ENCODE measurements around the gene GTF2F2.

The GTF2F2 gene

DNA sequence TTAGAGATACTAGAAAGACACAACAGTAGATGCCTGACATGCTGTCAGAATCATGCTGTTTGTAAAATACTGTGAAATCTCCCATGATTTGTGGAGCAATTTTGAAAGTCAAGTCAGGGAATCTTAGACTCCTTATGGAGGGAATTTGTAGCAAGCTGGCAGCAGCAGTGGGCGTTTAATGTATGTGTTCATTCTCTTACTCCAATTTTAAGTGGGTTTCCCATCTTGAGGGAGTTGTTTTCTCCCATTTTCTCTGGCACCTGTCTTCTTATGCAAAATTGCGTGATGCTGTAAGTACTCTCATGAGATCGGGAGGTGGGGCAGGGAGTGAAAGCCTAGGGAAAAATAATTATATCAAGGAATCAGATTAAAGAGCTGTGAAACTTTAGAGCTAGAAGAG lies 16.0 kb upstream of the GTF2F2 start:
- no peak for DNase-seq (ENCODE audit: low spot score)
- in situ Hi-C loops (cut with MboI; ENCODE audit: low pct_unique_long_range_greater_than_20kb, low sequenced_read_pairs, unreplicated experiment) = no loop called here
- TF ChIP-seq CTCF (IDR thresholded peaks at IDR 0.05; ENCODE audit: extremely low read depth, insufficient read depth, missing control alignments) = no peak

DNA sequence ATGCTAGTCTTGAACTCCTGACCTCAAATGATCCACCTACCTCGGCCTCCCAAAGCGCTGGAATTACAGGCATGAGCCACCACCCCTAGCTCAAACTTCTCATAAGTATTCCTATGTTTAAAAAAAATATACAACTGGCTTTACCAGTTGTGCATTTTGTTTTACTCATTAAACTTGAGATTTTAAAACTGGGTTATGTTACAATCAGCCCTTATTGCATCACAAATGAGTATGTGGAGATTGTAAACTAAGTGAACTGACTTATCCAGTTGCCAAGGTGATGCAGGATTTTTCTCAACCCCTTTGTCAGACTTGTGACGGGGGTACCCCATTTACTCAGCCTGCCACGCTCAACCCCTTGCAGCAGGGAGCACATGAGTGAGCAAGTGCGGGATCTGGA lies 14.4 kb upstream of the GTF2F2 start:
- no peak for TF ChIP-seq CTCF (IDR thresholded peaks at IDR 0.05; ENCODE audit: extremely low read depth, insufficient read depth, missing control alignments)
- in situ Hi-C loops (cut with MboI; ENCODE audit: low pct_unique_long_range_greater_than_20kb, low sequenced_read_pairs, unreplicated experiment) = no loop called here
- no peak for DNase-seq (ENCODE audit: low spot score)

DNA sequence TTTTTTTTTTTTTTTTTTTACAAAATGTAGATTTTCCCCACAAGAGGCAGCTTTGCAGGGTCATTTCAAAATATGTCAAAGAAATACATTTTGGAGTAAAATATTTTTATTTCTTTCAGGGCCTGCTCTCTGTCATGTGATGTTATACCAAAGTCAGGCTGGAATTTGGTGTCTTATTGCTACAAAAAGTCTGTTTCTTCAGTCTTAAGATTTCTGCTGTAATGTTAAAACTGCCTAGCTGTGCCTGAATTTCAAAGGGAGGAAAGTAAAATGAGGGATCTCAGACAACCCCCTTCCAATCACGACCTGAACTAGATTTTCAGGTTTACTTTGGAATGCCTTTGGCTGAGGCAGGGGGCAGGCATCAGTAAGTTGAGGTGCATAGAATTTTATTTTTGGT lies 12.8 kb upstream of the GTF2F2 start:
- in situ Hi-C loops (cut with MboI; ENCODE audit: low pct_unique_long_range_greater_than_20kb, low sequenced_read_pairs, unreplicated experiment) = no loop called here
- no peak for TF ChIP-seq CTCF (IDR thresholded peaks at IDR 0.05; ENCODE audit: extremely low read depth, insufficient read depth, missing control alignments)
- no peak for DNase-seq (ENCODE audit: low spot score)

DNA sequence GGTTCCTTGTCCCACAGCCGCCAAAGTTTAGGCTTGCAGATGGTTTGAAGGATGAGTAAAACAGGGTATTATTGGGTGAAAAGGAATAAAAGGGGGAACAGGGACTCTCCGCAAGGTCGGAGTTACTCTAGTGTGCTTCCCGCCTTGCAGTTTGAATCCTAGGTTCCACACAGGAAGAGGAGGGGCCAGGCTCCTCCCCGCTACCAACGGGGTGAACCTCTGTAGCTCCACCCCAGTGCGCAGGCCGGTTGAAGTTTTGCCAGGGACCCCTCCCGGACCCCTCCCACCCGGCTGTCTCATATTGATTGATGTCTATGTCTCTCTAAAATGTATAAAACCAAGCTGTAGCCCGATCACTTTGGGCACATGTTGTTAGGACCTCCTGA lies 11.6 kb upstream of the GTF2F2 start:
- no peak for TF ChIP-seq CTCF (IDR thresholded peaks at IDR 0.05; ENCODE audit: extremely low read depth, insufficient read depth, missing control alignments)
- peak; percentile 48 for DNase-seq (ENCODE audit: low spot score)
- in situ Hi-C loops (cut with MboI; ENCODE audit: low pct_unique_long_range_greater_than_20kb, low sequenced_read_pairs, unreplicated experiment) = no loop called here

DNA sequence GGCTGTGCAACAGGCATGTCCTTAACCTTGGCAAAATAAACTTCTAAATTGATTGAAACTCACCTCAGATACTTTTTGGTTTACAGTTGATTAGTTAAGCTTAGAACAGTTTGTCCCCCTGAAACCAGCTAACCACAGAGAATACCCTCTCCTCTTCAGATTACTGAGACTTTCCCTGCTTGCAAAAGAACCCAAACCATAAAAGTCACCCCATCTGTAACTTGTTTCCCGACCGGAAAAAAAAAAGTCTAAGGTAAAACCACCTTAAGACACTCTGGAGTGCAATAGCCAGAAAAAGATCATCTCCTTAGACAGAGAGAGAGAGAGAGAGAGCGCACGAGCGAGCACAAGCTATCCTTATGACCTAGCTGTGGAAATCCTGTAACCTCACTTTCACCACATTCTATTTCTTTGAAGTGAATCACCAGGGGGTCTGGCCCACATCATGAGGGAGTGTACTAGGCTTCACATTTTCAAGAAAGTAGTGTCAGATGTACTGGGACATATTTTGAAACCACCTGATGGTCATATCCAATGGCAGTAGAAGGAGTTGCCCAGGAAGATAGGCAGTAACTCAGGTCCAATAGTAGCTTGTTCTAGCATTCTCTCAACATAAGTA lies 11.1 kb upstream of the GTF2F2 start:
- DNase-seq (ENCODE audit: low spot score) = peak; percentile 68
- no peak for TF ChIP-seq CTCF (IDR thresholded peaks at IDR 0.05; ENCODE audit: extremely low read depth, insufficient read depth, missing control alignments)
- in situ Hi-C loops (cut with MboI; ENCODE audit: low pct_unique_long_range_greater_than_20kb, low sequenced_read_pairs, unreplicated experiment) = no loop called here

- TF ChIP-seq CTCF (IDR thresholded peaks at IDR 0.05; ENCODE audit: extremely low read depth, insufficient read depth, missing control alignments) = no peak
- in situ Hi-C loops (cut with MboI; ENCODE audit: low pct_unique_long_range_greater_than_20kb, low sequenced_read_pairs, unreplicated experiment) = no loop called here
- no peak for DNase-seq (ENCODE audit: low spot score)
Observed at GRCh38 chr13:45113233-45114224, 6.8 kb upstream of the GTF2F2 start.

All from GM13977 (cell line).